Hepatic stellate cell (primary cell): Measurements from ENCODE around the gene BPTF.
A peak's percentile ranks its signal among the peaks of the same experiment; 100 is the strongest.
"Not testable (repeated sequence)": the region's sequence is repeated elsewhere in the genome, so short reads cannot be mapped to it uniquely, and the experiment has no call there.

Experiments
- DNase-seq: peaks from one replicate; pipeline ENCODE4 v3.0.0; 2011; ENCODE audit warnings: low spot score

The BPTF gene, protein sequence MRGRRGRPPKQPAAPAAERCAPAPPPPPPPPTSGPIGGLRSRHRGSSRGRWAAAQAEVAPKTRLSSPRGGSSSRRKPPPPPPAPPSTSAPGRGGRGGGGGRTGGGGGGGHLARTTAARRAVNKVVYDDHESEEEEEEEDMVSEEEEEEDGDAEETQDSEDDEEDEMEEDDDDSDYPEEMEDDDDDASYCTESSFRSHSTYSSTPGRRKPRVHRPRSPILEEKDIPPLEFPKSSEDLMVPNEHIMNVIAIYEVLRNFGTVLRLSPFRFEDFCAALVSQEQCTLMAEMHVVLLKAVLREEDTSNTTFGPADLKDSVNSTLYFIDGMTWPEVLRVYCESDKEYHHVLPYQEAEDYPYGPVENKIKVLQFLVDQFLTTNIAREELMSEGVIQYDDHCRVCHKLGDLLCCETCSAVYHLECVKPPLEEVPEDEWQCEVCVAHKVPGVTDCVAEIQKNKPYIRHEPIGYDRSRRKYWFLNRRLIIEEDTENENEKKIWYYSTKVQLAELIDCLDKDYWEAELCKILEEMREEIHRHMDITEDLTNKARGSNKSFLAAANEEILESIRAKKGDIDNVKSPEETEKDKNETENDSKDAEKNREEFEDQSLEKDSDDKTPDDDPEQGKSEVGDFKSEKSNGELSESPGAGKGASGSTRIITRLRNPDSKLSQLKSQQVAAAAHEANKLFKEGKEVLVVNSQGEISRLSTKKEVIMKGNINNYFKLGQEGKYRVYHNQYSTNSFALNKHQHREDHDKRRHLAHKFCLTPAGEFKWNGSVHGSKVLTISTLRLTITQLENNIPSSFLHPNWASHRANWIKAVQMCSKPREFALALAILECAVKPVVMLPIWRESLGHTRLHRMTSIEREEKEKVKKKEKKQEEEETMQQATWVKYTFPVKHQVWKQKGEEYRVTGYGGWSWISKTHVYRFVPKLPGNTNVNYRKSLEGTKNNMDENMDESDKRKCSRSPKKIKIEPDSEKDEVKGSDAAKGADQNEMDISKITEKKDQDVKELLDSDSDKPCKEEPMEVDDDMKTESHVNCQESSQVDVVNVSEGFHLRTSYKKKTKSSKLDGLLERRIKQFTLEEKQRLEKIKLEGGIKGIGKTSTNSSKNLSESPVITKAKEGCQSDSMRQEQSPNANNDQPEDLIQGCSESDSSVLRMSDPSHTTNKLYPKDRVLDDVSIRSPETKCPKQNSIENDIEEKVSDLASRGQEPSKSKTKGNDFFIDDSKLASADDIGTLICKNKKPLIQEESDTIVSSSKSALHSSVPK (N-terminal part only)

DNA sequence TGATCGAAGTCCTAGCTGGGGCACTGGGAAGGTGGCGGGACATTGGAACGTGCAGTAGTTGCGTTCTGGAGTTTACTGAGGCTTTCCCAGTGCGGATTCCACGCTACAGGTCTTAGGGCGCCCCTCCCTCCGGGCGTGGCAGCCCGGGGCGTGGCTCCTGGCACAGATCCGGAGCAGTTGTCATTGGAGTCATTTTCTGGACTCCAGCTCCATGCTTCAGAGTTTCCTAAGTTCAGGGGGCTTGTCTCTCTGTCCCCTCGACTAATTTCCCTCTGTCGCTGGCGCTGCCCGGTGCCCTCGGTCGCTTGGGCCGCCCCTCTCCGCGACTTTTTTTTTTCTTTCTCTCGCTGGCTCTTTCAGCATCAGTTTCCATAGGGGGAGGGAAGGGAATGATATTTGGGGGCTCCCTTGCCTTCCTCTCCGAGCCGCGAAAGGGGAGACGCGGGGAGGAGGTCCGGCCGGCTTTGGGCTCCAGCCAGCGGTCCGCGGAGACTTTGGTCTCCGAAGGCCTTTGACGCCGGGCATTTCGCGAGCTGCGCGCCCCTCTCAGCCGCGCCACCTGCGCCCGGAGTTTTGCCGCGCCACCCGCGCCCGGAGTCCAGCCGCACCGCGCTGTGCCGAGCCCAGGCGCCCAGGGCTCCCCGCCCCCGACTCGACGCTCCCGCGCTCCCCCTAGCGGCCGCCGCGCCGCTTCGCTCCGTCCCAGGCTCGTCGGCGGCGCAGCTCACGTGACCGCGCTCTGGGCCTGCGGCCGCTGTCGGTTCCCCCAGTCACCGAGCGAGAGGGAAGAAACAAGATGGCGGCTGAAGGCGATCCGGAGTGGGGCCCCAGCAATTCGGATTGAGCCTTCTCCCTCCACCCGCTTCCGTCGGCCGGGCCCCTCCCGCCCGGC, at the start of gene BPTF:
Gene BPTF, plus strand, starts transcription at position 769 of the 892 bp plus-strand sequence. CDS start 222 bp downstream, outside the sequence.
- DNase-seq: peak; percentile 90

DNA sequence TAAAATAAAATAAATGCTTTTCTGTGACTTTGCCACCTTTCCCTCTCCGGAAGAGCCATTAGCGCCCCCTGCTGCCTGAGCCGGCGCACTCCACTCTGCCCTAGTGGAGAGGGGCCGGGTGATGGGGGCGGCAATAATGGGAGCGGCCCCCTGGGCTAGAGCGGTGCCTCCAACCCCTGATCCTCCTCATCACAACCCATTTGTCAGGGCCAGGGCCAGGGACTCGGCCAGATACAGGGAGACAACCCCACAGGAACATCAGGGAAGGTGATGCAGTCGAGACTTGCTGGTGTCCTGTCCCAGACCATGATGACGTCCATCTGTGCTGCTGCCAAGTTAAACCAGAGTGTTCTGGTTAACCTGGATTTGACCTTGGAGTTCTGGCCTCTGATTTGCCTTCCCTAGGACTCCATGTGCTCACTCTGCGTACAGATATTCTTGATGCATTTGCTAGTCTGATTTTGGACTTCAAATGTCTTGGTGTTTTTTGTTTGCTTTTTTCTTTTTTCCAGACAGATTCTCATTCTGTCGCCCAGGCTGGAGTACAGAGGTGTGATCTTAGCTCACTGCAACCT, 46.1 kb upstream of the BPTF start:
- DNase-seq: peak; percentile 49

DNA sequence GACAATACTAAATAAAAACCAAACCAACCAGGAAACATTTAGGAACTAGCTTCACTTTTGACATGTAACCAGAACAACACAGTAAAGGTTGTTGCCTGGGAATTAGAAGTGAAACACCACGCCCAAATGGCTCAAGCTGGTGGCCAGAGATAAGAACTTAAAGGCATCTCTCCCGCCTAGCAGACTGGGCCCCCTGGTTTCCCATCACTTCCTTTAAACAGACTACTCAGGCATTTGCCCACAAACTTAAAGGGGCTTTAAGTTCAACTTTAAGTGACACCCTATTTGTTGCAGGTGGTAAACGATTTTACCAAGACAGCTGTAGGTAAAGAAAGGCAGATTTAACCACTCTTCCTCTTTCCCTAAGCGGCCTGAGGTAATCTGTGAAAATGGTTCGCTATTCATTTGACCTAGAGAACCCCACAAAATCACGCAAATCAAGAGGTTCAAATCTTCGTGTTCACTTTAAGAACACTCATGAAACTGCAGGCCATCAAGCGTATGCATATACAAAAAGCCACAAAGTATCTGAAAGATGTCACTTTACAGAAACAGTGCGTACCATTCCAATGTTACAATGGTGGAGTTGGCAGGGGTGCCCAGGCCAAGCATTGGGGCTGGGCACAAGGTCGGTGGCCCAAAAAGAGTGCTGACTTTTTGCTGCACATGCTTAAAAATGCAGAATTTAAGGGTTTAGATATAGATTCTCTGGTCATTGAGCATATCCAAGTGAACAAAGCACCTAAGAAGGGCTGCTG, 40.8 kb upstream of the BPTF start:
- no peak for DNase-seq

DNA sequence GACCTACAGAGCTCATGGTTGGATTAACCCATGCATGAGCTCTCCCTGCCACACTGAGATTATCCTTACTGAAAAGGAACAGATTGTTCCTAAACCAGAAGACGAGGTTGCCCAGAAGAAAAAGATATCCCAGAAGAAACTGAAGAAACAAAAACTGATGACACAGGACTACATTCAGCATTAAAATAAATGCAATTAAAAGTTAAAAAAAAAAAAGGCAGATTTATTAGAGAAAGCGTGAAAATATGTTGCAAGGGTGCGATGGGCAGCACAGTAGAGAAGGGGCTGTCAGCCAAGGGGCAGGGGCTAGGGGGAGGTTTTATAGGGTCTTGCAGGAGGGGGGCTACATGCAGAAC, 40.2 kb upstream of the BPTF start:
- no peak for DNase-seq

DNA sequence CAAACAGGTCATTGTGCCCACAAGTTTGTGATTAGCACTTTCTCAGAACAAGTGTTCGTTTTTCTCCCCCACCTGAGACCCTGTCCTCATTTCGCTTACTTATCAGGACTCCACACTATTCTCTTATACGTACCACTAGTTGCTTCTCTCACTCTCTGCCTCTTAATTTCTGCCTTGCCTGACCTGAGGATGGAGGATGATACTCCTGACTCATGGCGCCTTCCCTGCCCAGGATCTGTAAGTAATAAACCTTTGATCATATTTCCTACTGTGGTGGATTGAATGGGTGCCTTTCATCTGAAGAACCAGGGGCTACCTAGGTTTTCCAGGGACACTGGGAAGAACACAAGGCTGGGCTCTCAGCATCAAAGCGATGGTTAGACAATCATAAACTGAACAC, 39.8 kb upstream of the BPTF start:
- no peak for DNase-seq

DNA sequence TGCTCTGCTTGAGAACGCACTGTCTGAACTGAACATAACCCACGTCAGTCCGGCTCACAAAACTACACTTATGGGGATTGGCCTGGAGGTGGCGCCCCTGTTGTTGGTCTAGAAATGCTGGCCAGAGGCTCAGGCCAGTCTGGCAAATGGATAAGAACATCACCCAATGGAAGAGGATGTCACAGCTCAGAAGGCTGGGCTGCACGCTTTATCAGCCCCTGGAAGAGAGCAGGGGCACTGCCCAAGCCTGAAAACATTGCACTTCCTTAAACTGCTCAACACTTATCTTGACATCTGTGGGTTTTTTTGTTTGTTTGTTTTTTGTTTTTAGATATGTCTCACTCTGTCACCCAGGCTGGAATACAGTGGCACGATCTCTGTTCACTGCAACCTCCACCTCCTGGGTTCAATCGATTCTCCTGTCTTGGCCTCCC, 24.8 kb upstream of the BPTF start:
- DNase-seq: peak; percentile 77

DNA sequence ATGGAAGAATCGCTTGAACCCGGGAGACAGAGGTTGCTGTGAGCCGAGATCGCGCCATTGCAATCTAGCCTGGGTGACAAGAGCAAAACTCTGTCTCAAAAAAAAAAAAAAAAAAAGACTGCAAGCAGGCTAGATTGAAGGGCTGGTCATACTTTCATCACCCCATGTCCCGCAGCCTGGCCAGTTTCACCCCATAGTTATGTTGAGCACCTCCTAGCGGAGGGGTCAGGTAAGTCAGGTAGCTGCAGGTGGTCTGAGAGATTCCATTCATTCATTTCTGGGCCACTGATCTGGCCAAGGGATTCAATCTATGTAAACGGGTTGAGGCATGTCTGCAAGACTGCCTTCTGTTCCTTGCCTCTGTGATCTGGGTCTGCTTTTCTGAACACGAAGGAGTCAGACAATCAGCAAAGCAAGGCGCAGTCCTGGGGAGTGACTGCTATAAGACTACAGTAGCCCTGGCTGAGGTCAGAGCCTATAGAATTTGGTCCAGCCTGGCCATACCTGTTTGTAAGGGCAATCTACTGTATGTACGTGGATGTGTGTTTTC, 23.6 kb upstream of the BPTF start:
- no peak for DNase-seq

DNA sequence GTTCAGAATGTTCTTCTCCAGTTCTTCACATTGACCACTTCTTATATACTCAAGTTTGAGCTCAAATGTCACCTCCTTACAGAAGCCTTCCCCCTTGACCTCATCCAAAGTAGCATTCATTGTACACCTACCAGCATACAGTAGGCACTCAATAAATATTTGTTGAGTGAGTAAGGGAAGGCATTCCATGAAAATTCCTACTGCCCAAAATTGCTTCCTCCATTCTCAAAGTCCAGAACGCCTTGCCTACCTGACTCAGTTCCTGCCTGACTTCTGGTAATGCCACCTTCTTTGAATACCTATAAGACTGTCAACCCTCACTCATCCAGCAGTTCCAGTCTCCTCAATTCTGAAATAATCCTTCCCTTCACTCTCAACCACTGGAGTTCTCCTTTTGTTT, 14.8 kb upstream of the BPTF start:
- DNase-seq: no peak

DNA sequence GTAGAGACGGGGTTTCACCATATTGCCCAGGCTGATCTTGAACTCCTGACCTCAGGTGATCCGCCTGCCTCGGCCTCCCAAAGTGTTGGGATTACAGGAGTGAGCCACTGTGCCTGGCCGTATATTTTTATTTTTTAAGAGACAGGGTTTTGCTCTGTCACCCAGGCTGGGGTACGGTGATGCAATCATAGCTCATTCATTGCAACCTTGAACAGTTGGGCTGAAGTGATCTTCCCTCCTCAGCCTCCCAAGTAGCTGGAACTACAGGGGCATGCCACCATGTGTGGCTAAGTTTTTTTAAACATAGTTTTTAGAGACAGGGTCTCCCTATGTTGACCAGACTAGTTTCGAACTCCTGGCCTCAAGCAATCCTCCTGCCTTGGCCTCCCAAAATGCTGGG, 12.9 kb upstream of the BPTF start:
- not testable (repeated sequence) for DNase-seq

DNA sequence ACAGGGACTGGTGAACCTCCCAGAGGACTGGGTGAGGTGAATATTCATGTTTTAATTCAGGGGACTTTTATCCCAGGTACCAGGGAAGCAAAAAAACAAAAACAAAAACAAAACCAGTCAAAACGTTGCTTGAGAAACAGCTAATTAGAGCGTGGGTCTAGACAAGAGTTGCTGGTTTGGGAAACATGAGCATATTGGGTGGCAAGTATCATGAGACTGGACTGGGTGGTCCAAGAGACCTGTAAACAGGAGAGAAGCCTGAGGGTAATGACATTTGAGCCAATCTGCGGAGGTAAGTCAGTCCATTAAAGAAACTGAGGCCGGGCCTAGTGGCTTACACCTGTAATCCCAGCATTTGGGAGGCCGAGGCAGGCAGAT, 11.5 kb upstream of the BPTF start:
- DNase-seq: no peak

DNA sequence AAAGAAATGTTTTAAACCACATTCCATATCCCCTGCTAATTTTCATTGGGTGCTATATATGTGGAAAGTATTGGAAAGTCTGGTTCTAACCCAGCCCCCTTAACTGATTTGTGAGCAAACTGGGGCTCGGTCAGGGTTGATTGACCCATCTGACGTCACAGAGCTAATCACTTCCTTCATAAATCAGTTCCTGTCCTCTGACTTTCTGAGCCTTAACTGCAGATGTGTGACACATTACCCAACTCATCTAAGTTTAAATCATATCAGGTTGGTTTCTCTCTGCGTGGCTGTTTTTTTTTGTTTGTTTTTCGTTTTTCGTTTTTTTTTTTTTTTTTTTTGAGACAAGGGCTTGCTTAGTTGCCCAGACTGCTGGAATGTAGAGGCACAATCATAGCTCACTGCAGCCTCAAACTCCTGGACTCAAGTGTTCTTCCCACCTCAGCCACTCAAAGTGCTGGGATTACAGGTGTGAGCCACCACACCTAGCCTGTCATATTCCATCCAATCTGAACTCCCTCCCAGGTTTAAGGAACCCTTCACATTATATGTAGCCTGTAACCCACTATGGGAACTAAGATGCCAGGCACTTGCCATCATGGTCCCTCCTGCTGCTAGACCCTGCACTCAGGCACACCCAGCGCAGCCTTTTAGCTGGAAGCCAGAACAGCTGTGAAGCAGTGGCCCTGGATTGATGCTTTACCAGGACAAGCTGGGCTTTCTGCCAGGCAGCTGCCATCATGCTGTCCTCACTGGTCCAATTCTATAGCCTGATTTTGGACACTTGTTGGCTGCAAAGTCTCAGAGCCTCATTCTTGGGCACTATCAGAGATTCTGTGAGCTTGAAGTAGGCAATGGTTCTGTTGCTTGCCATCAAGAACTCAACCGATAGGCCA, 6.9 kb upstream of the BPTF start:
- no peak for DNase-seq

DNA sequence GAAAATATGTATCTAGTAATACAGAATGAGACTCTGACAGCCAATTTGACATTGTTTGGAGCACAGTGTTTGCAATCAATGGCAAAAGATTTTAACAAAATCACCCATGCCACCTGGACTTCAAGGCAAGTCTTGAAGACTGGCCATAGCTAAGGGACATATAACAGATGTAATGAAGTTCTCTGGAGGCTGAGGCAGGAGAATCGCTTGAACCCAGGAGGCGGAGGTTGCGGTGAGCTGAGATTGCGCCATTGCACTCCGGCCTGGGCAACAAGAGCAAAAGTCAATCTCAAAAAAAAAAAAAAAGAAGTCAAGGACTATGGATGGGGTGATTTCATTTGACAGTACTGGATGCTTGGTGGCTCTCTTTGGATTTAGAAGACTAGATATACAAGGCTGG, 5.6 kb upstream of the BPTF start:
- no peak for DNase-seq

DNA sequence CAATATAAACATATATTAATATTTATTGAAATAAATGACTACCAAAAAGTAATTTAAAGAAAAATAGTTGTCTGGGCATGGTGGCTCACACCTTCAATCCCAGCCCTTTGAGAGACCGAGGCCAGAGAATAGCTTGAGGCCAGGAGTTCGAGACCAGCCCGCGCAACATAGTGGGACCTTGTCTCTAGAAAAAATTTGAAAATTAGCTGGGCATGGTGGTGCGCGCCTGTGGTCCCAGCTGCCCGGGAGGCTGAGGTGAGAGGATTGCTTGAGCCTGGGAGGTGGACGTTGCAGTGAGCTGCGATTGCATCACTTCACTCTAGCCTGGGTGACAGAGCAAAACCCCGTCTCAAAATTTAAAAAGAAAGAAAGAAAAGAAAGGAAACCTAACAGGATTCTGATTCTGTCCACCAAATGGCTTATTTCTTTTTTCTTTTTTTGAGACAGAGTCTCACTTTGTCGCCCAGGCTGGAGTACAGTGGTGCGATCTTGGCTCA, 3.4 kb upstream of the BPTF start:
- DNase-seq: no peak

DNA sequence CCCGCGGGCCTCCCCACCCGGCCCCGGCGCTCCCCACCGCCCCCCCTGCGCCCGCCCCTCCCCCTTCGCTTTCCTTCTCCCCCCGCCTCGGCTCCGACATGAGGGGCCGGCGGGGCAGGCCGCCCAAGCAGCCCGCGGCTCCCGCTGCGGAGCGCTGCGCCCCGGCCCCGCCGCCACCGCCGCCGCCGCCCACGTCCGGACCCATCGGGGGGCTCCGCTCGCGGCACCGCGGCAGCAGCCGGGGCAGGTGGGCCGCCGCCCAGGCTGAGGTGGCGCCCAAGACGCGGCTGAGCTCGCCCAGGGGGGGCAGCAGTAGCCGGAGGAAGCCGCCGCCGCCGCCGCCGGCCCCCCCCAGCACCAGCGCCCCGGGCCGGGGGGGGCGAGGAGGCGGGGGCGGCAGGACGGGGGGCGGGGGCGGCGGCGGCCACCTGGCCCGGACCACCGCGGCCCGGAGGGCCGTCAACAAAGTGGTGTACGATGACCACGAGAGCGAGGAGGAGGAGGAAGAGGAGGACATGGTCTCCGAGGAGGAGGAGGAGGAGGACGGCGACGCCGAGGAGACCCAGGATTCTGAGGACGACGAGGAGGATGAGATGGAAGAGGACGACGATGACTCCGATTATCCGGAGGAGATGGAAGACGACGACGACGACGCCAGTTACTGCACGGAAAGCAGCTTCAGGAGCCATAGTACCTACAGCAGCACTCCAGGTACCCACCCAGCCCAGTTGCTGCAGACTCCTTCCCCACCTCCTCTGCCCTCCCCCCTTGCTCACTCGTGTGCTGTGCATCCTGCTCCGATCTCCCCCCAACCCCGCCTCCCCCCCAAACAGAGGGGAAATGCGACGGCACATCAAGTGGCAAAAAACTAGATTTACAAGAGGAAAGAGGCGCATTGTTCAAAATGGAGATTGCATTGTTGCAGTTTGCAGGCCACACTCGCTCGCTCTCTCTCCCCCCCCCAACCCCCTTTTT, 611 bp downstream of the BPTF start:
- DNase-seq: peak; percentile 20

DNA sequence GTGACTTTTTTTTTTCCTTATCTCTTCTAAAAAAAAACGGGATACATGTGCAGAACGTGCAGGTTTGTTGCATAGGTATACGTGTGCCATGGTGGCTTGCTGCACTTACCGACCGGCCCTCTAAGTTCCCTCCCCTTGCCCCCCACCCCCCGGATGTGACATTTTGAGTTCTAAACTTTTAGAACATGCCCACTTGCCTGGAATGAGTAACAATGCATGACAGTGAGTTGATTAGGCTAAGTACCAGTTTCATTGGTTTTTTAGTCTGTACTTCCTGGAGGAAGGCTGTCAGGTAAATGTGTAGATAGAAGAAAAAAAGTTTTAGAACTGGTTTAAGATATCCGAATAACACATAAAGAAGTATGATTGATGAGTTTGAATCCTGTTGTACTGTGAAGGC, 4.0 kb downstream of the BPTF start:
- no peak for DNase-seq

DNA sequence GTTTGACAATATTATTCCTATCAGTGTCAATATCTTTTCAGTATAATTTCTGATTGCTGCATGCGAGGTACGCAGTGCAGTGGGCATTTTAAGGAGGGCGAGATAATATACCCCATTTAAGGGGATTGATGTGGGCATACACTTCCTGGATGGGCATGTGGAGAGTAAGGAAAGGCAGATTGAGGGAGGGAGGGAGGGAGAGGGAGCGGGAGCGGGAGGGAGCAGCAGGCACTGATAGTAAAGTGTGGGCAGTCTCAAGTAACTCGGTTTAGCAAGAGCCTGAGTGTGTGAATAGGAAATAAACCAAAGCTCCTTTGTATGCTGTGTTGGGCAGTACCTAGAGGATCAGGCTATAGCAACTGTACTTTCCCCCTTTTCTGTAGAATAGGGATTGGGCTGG, 5.1 kb downstream of the BPTF start:
- no peak for DNase-seq

DNA sequence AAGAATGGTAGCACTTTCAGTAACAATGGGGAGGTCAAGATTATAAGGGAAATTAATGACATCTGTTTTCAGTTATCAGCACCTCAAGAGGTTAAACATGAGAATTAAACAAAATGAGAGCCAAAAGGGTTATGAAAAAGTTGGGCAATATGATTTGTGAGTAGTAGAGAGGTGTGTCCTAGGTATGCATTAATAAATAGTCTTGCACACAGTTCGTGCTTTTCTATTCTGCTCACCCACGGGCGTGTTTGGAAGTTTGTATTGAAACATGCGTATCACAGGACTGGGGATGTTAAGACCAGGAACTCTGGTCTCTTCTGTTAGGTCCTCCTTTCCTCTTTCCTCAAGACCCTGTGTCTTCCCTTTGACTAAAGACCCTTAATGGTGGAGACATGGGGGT, 6.0 kb downstream of the BPTF start:
- no peak for DNase-seq

DNA sequence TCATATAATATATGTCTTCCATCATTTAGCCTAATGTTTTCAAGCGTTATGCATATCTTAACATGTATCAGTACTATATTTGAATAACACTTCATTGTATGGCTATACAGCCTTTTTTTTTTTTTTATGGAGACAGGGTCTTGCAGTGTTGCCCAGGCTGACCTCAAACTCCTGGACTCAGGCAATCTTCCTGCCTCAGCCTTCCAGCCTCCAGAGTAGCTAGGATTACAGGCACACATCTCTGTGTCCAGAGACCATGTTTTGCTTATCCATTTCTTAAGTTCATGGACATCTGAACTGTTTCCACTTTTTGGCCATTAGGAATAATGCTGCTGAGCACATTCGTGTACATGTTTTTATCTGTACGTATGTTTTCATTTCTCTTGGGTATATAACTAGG, 7.8 kb downstream of the BPTF start:
- DNase-seq: no peak
